ENCODE measurements around the gene PFN1.

GRCh38 chr17:4965311-4965986, 17.1 kb upstream of the PFN1 start:
- TF ChIP-seq POLR2A (IDR thresholded peaks at IDR 0.05), result no peak
- no peak for TF ChIP-seq CTCF (IDR thresholded peaks at IDR 0.05)
